ENCODE measurements around the gene SLC1A2. TPM values are rescaled to one million over a fixed set of nuclear protein-coding genes. Genes with fewer than 3 reads are reported as not detected.

The SLC1A2 gene
- total and polyA plus RNA-seq, 2 of the 4 experiments (the other 2 are of a cell fraction) = 0.15 to 0.54 TPM

- no peak for TF ChIP-seq MAZ (IDR thresholded peaks at IDR 0.05; ENCODE audit: borderline replicate concordance, low read depth, low read length)
- TF ChIP-seq RAD21 (IDR thresholded peaks at IDR 0.05; ENCODE audit: low read length) = peak; percentile 42
These were observed 181.3 kb downstream of the SLC1A2 start (continued) for GRCh38 chr11:35237860-35238715.

GRCh38 chr11:35237351-35237750 is 182.0 kb downstream of the SLC1A2 start:
- WGBS, 2 experiments (ENCODE audit: extremely low coverage in 2 of 2, insufficient read length in 1 of 2) = no CpG with 5 or more reads among the region's 1 CpG
- dilution Hi-C loops (cut with HindIII; ENCODE audit: low sequenced_read_pairs, unreplicated experiment) = no loop called here
- peaks cover 9% of the 10 kb centered on the region for H3K4me1 ChIP-seq (ENCODE audit: control insufficient read depth, insufficient read depth, low read length)
- no peak overlapping the region for H3K56ac ChIP-seq (ENCODE audit: extremely low read depth, insufficient read depth, low read length)
- no peak overlapping the region for H4K91ac ChIP-seq (ENCODE audit: insufficient read depth, low read depth, low read length)
- no peak overlapping the region for H4K5ac ChIP-seq (ENCODE audit: low read depth, low read length)
- H3K27ac ChIP-seq (ENCODE audit: insufficient read depth, low read length) = no peak overlapping the region
- H2BK15ac ChIP-seq (ENCODE audit: low read depth, low read length) = peak overlapping the region; percentile 60; the same call in 1 of the 3 replicates
- intact Hi-C loops (cut with micrococcal nuclease) = loop anchor here (5.0 to 10.0 kb wide), 2 partner anchors 130 to 247 kb away; no protein-coding TSS in a partner anchor
- no peaks in the 10 kb centered on the region for H3K27me3 ChIP-seq (ENCODE audit: control insufficient read depth, insufficient read depth, low read length)
- H3K36me3 ChIP-seq (ENCODE audit: control insufficient read depth, insufficient read depth, low read length) = no peaks in the 10 kb centered on the region
- H2BK20ac ChIP-seq (ENCODE audit: low read depth, low read length) = no peak overlapping the region; the same call in 1 of the 2 replicates
- in situ Hi-C loops (cut with MboI; ENCODE audit: low sequenced_read_pairs) = loop anchor here (10.0 kb wide), 1 partner anchor 147 kb away; no protein-coding TSS in a partner anchor
- H3K79me1 ChIP-seq (ENCODE audit: low read depth in 1 of 2, low read length in 2 of 2) = no peaks in the 10 kb centered on the region
- ChIA-PET CTCF (interaction anchor here (0.8 to 1.1 kb wide), 2 partner anchors 9 to 311 kb away, joined by 3 to 5 read pairs; no protein-coding TSS in a partner anchor), POLR2A (ENCODE audit: unreplicated experiment) (no interaction called here)
- H4K8ac ChIP-seq (ENCODE audit: low read depth in 2 of 2, low read length in 2 of 2) = no peak overlapping the region
- no peaks in the 10 kb centered on the region for H4K20me1 ChIP-seq (ENCODE audit: insufficient read depth, low read length)
- no peak overlapping the region for H2AFZ ChIP-seq (replicated peaks; ENCODE audit: low read length, poor library complexity)
- H2BK5ac ChIP-seq (ENCODE audit: low read depth, low read length, poor library complexity, severe bottlenecking) = no peak overlapping the region
- no peak overlapping the region for H3K4me2 ChIP-seq (ENCODE audit: low read depth, low read length)
- no peak overlapping the region for H2AK5ac ChIP-seq (ENCODE audit: low read depth, low read length)
- H2AK9ac ChIP-seq (replicated peaks; ENCODE audit: low read depth, low read length, poor library complexity) = no peak overlapping the region
- no peak overlapping the region for H3K23ac ChIP-seq (ENCODE audit: low read depth, low read length)
- H3K9me3 ChIP-seq (ENCODE audit: control insufficient read depth, insufficient read depth, low read length) = peaks cover 3% of the 10 kb centered on the region; the same call in 1 of the 2 replicates
- no peak overlapping the region for H3K4me3 ChIP-seq (ENCODE audit: insufficient read depth, low read depth, low read length)
- no peaks in the 10 kb centered on the region for H3K9me1 ChIP-seq (ENCODE audit: insufficient read depth, low read length)
- no peak for DNase-seq
- no TSS peak for BruUV-seq (replicated peaks)
- no peak for ATAC-seq (ENCODE audit: low read depth)
- no peak overlapping the region for H3K14ac ChIP-seq (replicated peaks; ENCODE audit: low read depth, low read length)
- H3K9ac ChIP-seq (ENCODE audit: low read depth, low read length) = no peak overlapping the region
- peak overlapping the region; percentile 17; the same call in 1 of the 2 replicates for H3K4ac ChIP-seq (ENCODE audit: low read depth, low read length)
- H2BK120ac ChIP-seq (ENCODE audit: low read depth, low read length) = 0 out of 2 replicates have a peak overlapping the region, but pooled peaks have one; percentile 65
- peak overlapping the region; percentile 10; the same call in 1 of the 2 replicates for H3K18ac ChIP-seq (ENCODE audit: low read depth, low read length)
- TF ChIP-seq ELK1 (IDR thresholded peaks at IDR 0.05; ENCODE audit: borderline replicate concordance, low read depth, low read length) (no peak), MXI1 (IDR thresholded peaks at IDR 0.05; ENCODE audit: borderline replicate concordance, low read depth, low read length) (no peak), BHLHE40 (IDR thresholded peaks at IDR 0.05; ENCODE audit: low read depth, low read length) (no peak), CTCF (conservative IDR thresholded peaks at IDR 0.05; ENCODE audit: low read depth, low read length) (no peak), MAFK (IDR thresholded peaks at IDR 0.05; ENCODE audit: low read depth, low read length) (no peak), POLR2A (IDR thresholded peaks at IDR 0.05; ENCODE audit: low read depth, low read length) (no peak), FOS (IDR thresholded peaks at IDR 0.05; ENCODE audit: low read depth, low read length) (no peak), RCOR1 (IDR thresholded peaks at IDR 0.05; ENCODE audit: insufficient replicate concordance, low read length) (no peak), MAZ (IDR thresholded peaks at IDR 0.05; ENCODE audit: borderline replicate concordance, low read depth, low read length) (no peak), NFE2L2 (IDR thresholded peaks at IDR 0.05; ENCODE audit: low read depth, low read length) (no peak), CEBPB (IDR thresholded peaks at IDR 0.05; ENCODE audit: low read depth, low read length) (no peak), SMC3 (IDR thresholded peaks at IDR 0.05; ENCODE audit: low read depth, low read length) (no peak)

All from IMR-90 (cell line).